HFF-Myc (cell line): Measurements from ENCODE around the gene ZNF460.
A peak's percentile ranks its signal among the peaks of the same experiment; 100 is the strongest.

Experiments
- DNase-seq: peaks from one replicate; pipeline ENCODE4 v3.0.0-alpha.2; 2011; ENCODE audit warnings: low read depth; ENCODE audit errors: extremely low read depth
- H3K4me3 ChIP-seq: replicated peaks from 2 replicates; pipeline ENCODE4 v1.5.1; 2011; ENCODE audit warnings: low read depth, mild to moderate bottlenecking, control low read depth, low read length
- TF ChIP-seq, protein P1 (sequence below): IDR thresholded peaks from 2 replicates; pipeline ENCODE4 v1.5.1; 2012; ENCODE audit warnings: mild to moderate bottlenecking, low read depth, low read length, control low read depth; ENCODE audit errors: missing control alignments

ZNF460 gene

DNA sequence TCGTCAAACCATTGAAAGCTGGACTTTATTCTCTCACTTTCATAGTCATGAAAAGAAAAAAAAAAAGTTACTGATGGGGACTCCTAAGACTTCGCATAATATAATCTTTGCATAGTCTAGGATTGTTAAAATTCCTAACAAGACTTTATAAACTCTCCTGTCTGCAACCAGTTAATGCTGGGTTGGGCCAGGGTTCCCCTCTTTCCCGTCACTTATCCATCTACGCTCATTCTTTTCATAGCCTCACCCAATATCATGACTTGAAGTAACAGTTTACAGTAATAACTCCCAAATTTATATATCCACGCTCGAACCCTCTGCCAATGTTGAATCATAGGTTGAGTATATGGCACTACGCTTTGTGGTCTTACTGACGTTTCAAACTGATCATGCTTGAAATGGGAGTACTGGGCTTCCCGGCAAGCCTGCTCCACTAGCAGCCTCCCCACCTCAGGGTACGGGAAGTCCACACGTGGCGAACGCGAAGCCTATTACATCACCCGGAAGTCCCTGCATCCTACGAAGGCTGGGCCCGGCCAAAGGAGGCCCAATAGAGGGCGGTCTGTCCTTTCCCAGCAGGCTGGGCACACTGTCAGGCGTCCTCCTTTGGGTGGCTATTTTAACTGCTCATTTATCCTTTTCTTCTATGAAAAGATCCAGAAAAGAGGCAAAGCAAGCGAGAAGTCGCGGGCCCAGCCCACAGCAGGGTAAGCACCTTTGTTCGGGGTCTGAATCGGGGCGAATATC is 694 bp upstream of the ZNF460 start:
- DNase-seq, result peak; percentile 87
- H3K4me3 ChIP-seq, result peak overlapping the region; percentile 89
- TF ChIP-seq, protein P1, sequence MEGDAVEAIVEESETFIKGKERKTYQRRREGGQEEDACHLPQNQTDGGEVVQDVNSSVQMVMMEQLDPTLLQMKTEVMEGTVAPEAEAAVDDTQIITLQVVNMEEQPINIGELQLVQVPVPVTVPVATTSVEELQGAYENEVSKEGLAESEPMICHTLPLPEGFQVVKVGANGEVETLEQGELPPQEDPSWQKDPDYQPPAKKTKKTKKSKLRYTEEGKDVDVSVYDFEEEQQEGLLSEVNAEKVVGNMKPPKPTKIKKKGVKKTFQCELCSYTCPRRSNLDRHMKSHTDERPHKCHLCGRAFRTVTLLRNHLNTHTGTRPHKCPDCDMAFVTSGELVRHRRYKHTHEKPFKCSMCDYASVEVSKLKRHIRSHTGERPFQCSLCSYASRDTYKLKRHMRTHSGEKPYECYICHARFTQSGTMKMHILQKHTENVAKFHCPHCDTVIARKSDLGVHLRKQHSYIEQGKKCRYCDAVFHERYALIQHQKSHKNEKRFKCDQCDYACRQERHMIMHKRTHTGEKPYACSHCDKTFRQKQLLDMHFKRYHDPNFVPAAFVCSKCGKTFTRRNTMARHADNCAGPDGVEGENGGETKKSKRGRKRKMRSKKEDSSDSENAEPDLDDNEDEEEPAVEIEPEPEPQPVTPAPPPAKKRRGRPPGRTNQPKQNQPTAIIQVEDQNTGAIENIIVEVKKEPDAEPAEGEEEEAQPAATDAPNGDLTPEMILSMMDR, result peak; percentile 38

DNA sequence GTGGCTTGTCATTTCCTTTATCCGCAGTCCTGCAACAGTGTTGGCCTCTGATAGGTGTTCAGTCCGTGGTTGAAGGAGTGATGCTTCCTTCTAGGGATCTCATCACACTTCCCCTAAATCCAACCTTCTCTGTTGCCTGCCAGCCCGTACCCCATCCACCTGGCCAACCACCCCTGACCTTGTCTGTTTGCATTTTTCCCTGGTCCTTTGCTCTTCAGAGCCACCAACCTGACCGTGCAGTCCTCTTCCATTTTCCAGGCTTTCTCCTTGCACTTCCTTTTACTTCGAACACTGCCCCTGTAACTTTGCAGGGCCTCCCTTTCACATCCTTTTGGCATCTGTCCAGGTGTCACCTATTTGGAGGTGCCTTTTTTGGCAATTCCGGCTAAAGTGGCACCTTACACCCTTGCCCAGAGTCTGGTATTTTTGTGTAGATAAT is 696 bp downstream of the ZNF460 start:
- TF ChIP-seq, protein P1, result no peak
- DNase-seq, result no peak
- peak overlapping the region; percentile 89 for H3K4me3 ChIP-seq

DNA sequence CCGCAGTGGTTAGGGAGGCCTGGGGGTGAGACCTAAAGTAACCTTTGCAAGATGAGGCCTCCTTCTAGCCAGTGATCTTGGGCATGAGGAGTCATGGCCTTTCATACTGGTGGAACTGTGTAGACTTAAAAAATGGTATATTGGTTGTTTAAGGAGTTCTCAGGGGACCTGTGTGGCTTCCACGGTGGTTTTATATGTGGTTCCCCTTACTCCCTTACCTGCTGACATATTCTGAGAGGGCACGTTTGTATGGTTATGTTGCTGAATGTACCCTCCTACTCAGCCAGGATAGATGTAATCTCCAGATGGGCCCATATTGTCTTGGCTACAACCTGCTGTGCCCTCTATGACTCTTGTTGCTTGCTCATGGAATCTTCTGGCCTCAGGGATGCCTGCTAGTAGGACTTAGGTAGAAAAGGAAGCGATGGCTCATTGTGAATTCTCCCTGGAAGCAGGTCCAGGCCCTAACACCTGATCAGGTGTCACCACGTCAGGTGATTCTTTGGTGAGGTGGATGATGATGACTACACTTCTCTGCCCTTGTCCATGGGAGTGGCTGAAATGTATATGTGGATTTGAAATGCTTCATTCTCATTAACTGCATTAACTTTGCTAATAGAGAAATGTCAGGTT is 1.8 kb downstream of the ZNF460 start:
- H3K4me3 ChIP-seq, result peak overlapping the region; percentile 89
- TF ChIP-seq, protein P1, result no peak
- DNase-seq, result no peak

DNA sequence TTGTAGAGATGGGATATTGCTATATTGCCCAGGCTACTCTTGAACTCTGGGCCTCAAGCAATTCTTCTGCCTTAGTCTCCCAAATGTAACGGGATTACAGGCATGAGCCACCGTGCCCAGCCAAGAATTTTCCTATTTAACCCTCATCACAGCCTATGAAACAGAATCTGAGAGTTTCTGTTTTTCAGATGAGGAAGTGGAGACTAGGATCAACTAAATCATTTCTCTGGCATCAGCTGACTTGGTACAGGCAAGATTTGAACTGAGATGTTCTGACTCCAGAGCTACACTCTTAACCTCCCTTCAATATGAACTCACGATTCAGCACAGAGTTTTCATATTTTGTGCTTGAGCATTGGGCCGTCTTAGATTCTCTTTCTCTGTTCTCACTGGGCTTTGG is 8.1 kb downstream of the ZNF460 start:
- DNase-seq, result no peak
- H3K4me3 ChIP-seq, result no peak overlapping the region
- TF ChIP-seq, protein P1, result no peak

DNA sequence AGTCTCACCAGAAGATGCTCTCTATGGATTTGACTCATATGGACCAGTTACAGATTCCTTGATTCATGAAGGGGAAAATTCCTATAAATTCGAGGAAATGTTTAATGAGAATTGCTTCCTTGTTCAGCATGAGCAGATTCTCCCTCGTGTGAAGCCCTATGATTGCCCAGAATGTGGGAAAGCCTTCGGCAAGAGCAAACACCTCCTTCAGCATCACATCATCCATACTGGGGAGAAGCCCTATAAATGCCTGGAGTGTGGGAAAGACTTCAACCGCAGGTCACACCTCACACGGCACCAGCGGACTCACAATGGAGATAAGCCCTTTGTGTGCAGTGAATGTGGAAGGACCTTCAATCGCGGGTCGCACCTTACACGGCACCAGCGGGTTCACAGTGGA is 10.7 kb downstream of the ZNF460 start:
- TF ChIP-seq, protein P1, result no peak
- DNase-seq, result no peak

DNA sequence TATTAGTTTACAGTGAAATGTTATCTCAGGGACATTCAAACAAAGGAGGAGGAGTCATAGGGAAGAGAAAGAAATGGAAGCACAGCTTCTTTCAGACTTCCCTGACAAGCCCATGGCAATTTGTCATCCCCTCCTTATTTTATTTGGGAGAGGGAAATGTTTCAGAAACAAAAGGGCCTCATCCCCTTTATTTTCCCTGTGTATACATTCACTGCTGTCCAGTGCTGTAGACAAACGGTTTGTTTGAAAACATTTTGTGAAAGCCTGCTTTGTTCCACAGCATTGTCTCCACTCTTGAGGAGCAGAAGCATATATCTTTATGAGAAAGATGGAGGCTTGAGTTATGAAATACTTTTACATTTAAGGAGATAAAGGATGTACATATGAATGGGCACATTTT is 12.3 kb downstream of the ZNF460 start:
- no peak for DNase-seq
- no peak overlapping the region for H3K4me3 ChIP-seq
- TF ChIP-seq, protein P1, result no peak

More for the DNA sequence above, 10.7 kb downstream of the ZNF460 start:
- H3K4me3 ChIP-seq, result no peak overlapping the region
